Endothelial cell of umbilical vein (primary cell): Measurements from ENCODE around the gene ATAD5. TPM values are rescaled to one million over a fixed set of nuclear protein-coding genes. Genes with fewer than 3 reads are reported as not detected.

Experiments used
- BruUV-seq: library from RNA; stranded (reverse); fragments of 400-500 nt; replicated peaks from 2 replicates; lab custom pipeline; 2021; lab: Mats Ljungman, UMichigan
- CTCF ChIA-PET: fragments of 300-600, 350-600 bp; sonication (Branson Sonifier 250); formaldehyde crosslinking; loops from one replicate; lab custom pipeline; 2021; ENCODE audit warnings: antibody characterized with exemption, inconsistent platforms; lab: Charles Lee
- POLR2A ChIA-PET: fragments of 300-600, 350-600 bp; sonication (Branson Sonifier 250); formaldehyde crosslinking; loops from one replicate; lab custom pipeline; 2021; ENCODE audit warnings: antibody characterized with exemption, inconsistent platforms; lab: Charles Lee
- DNase-seq: peaks from one replicate; pipeline ENCODE4 v3.0.0-alpha.2; 2011; ENCODE audit warnings: low read depth, low spot score
- FAIRE-seq: peaks from 2 replicates; lab custom pipeline; 2011; peaks lifted over from hg19 to GRCh38; lab: Jason Lieb, UNC
- H2AFZ ChIP-seq: 2 replicates; pipeline ENCODE4 v1.6.0; 2012; ENCODE audit warnings: low read depth, low read length, control low read depth, inconsistent platforms
- H3K27ac ChIP-seq: 2 replicates; pipeline ENCODE4 v1.5.1; 2011; ENCODE audit warnings: low read depth, mild to moderate bottlenecking, control low read depth, low read length, moderate library complexity; ENCODE audit not compliant: insufficient read depth
- H3K27me3 ChIP-seq, 2 experiments: 2 replicates each; pipeline versions ENCODE4 v1.6.0 to v1.6.1; 2011; ENCODE audit warnings: low read length in 2 of 2, mixed read lengths in 1 of 2; ENCODE audit not compliant: control insufficient read depth in 2 of 2, insufficient read depth in 2 of 2
- H3K36me3 ChIP-seq, 2 experiments: 2 replicates in 1 of 2; 3 replicates in 1 of 2; pipeline ENCODE4 v1.5.1; 2011; ENCODE audit warnings: low read length in 2 of 2, mild to moderate bottlenecking in 1 of 2, moderate library complexity in 1 of 2; ENCODE audit not compliant: control insufficient read depth in 2 of 2, insufficient read depth in 2 of 2; ENCODE audit errors: extremely low read depth in 1 of 2
- H3K4me1 ChIP-seq: 3 replicates; pipeline ENCODE4 v1.5.1; 2011; ENCODE audit warnings: mild to moderate bottlenecking, low read length; ENCODE audit not compliant: control insufficient read depth, insufficient read depth; ENCODE audit errors: extremely low read depth
- H3K4me2 ChIP-seq: 2 replicates; pipeline ENCODE4 v1.6.1; 2011; ENCODE audit warnings: low read length, control low read depth, mixed read lengths; ENCODE audit not compliant: insufficient read depth
- H3K4me3 ChIP-seq, 3 experiments: fragments of 200-600 bp in 1 of 3; sonication (generic), shearing (Covaris generic) in 1 of 3; replicated peaks in 1 of 3; 2 replicates each; pipeline ENCODE4 v1.5.1; 2011 to 2016; ENCODE audit warnings: control low read depth in 3 of 3, low read length in 3 of 3, mild to moderate bottlenecking in 2 of 3, inconsistent platforms in 1 of 3, low read depth in 1 of 3, moderate library complexity in 1 of 3; ENCODE audit not compliant: insufficient read depth in 1 of 3
- H3K79me2 ChIP-seq: 2 replicates; pipeline ENCODE4 v1.6.0; 2012; ENCODE audit warnings: low read length, inconsistent platforms; ENCODE audit not compliant: control insufficient read depth, insufficient read depth
- H3K9ac ChIP-seq: replicated peaks from 2 replicates; pipeline ENCODE3; 2011; ENCODE audit warnings: low read length, control low read depth; ENCODE audit not compliant: insufficient read depth; ENCODE audit errors: extremely low read depth
- H3K9me1 ChIP-seq: replicated peaks from 3 replicates; pipeline ENCODE4 v1.6.0; 2011; ENCODE audit warnings: mild to moderate bottlenecking, low read length; ENCODE audit not compliant: control insufficient read depth, insufficient read depth; ENCODE audit errors: extremely low read depth
- H3K9me3 ChIP-seq: replicated peaks from 2 replicates; pipeline ENCODE4 v1.5.1; 2012; ENCODE audit warnings: low read length, inconsistent platforms; ENCODE audit not compliant: control insufficient read depth, insufficient read depth
- H4K20me1 ChIP-seq: replicated peaks from 2 replicates; pipeline ENCODE3; 2011; ENCODE audit warnings: mild to moderate bottlenecking, low read length; ENCODE audit not compliant: control insufficient read depth, insufficient read depth; ENCODE audit errors: extremely low read depth
- CTCF ChIP-seq, 2 donors: IDR thresholded peaks; 1 replicate in 1 of 2; 2 replicates in 1 of 2; pipeline ENCODE4 v1.5.1; 2011; ENCODE audit warnings: low read length in 2 of 2, mild to moderate bottlenecking in 2 of 2, moderate library complexity in 2 of 2, control low read depth in 1 of 2, inconsistent platforms in 1 of 2, low read depth in 1 of 2; ENCODE audit not compliant: insufficient read depth in 1 of 2; ENCODE audit errors: extremely low read depth in 1 of 2
- EZH2 ChIP-seq: IDR thresholded peaks from 2 replicates; pipeline ENCODE4 v1.6.1; 2012; ENCODE audit warnings: borderline replicate concordance, low read depth, mild to moderate bottlenecking, moderate library complexity, low read length, inconsistent platforms; ENCODE audit not compliant: severe bottlenecking
- FOS ChIP-seq: IDR thresholded peaks from 2 replicates; pipeline ENCODE4 v1.6.1; 2011; ENCODE audit warnings: mild to moderate bottlenecking, low read length, moderate library complexity, borderline replicate concordance; ENCODE audit not compliant: insufficient read depth
- GATA2 ChIP-seq: IDR thresholded peaks from 2 replicates; pipeline ENCODE4 v1.7.0; 2011; ENCODE audit warnings: low read depth, mild to moderate bottlenecking, moderate library complexity, mixed read lengths, low read length; ENCODE audit not compliant: insufficient read length, insufficient read depth
- JUN ChIP-seq: IDR thresholded peaks from 2 replicates; pipeline ENCODE4 v1.6.1; 2011; ENCODE audit warnings: borderline replicate concordance, low read depth; ENCODE audit not compliant: insufficient read length, insufficient read depth
- MAX ChIP-seq: IDR thresholded peaks from 2 replicates; pipeline ENCODE4 v1.6.1; 2011; ENCODE audit not compliant: insufficient read depth, insufficient read length
- MYC ChIP-seq: IDR thresholded peaks from one replicate; pipeline ENCODE4 v1.6.1; 2011; ENCODE audit warnings: mild to moderate bottlenecking, low read depth, low read length
- POLR2A ChIP-seq: IDR thresholded peaks from 2 replicates; pipeline ENCODE4 v1.6.1; 2012; ENCODE audit warnings: low read depth, mild to moderate bottlenecking, control low read depth, low read length
- POLR2AphosphoS5 ChIP-seq: IDR thresholded peaks from 2 replicates; pipeline ENCODE4 v1.6.1; 2012; ENCODE audit warnings: low read depth, mild to moderate bottlenecking, control low read depth, low read length, moderate library complexity; ENCODE audit not compliant: insufficient read depth
- dilution Hi-C: fragments of 300-500 bp; cut with MboI; formaldehyde crosslinking; loops from one replicate; pipeline ENCODE4 v1.15.0; 2019; ENCODE audit warnings: low sequenced_read_pairs; ENCODE audit not compliant: extremely low pct_ligation_motif_present
- intact Hi-C: fragments of 100-400 bp; cut with micrococcal nuclease; formaldehyde crosslinking; loops from one replicate; pipeline ENCODE4 v1.10.0; 2022
- polyA plus RNA-seq, 4 experiments: library from polyadenylated mRNA; depleted of rRNA in 3 of 4; stranded (reverse) in 3 of 4; unstranded in 1 of 4; fragments of >200 nt; gene quantifications; 2 replicates each; pipeline versions ENCODE4 v1.2.1 to v1.2.3, GENCODE V29; 2011 to 2012; ENCODE audit warnings: missing spikeins in 1 of 4
- total RNA-seq: library from RNA; stranded (reverse); gene quantifications from 2 replicates; pipeline ENCODE4 v1.2.3, GENCODE V29; 2021

Gene ATAD5
- total and polyA plus RNA-seq, 2 donors (not counting 3 experiments of a cell fraction or from before 2014, with no cell fraction given): 0.80 to 9.4 TPM

GRCh38 chr17:30905742-30906100 is 74.0 kb downstream of the ATAD5 start:
- Histone ChIP-seq H3K9me1 (no peaks in the 10 kb centered on the region), H3K79me2 (peaks cover 14% of the 10 kb centered on the region), H3K4me1 (peaks cover 6% of the 10 kb centered on the region), H2AFZ (peak overlapping the region; percentile 89), H4K20me1 (no peaks in the 10 kb centered on the region), H3K27ac (peak overlapping the region; percentile 68), H3K9ac (peak overlapping the region; percentile 80), H3K9me3 (no peaks in the 10 kb centered on the region), H3K4me3 (peak overlapping the region; percentile 22 to 85 (median 65)), H3K36me3 (no peaks in the 10 kb centered on the region), H3K4me2 (peak overlapping the region; percentile 88), H3K27me3 (no peaks in the 10 kb centered on the region)
- peak; percentile 31 for DNase-seq
- CTCF ChIA-PET: no interaction called here
- TF ChIP-seq FOS (no peak), CTCF (IDR thresholded peaks at IDR 0.05; ENCODE audit: extremely low read depth in 1 of 2, insufficient read depth in 1 of 2, low read depth in 1 of 2, low read length in 2 of 2) (no peak), MAX (no peak), EZH2 (no peak), GATA2 (no peak), JUN (no peak), POLR2A (no peak), MYC (no peak), POLR2AphosphoS5 (no peak)
- BruUV-seq: TSS peak; percentile 80
- intact Hi-C loops (loop anchor here (1.0 to 10.0 kb wide), 3 partner anchors 65 to 469 kb away; partner anchors contain the start of gene RNF135), dilution Hi-C loops (no loop called here)
- no peak for FAIRE-seq
- POLR2A ChIA-PET: no interaction called here
